Ascending aorta (tissue), 2 donors: Measurements from ENCODE around the gene GLTP. TPM values are rescaled to one million over a fixed set of nuclear protein-coding genes. Genes with fewer than 3 reads are reported as not detected.

Experiments
- DNase-seq, 2 donors: peaks; one replicate each; pipeline ENCODE4 v3.0.0-alpha.2; 2019; ENCODE audit warnings: low spot score in 2 of 2
- H3K27ac ChIP-seq, 2 donors: fragments of 200-600 bp; sonication (generic); one replicate each; pipeline ENCODE4 v1.5.1; 2016 to 2017; ENCODE audit warnings: mild to moderate bottlenecking in 1 of 2
- H3K27me3 ChIP-seq: fragments of 200-600 bp; sonication (generic); one replicate; pipeline ENCODE4 v1.5.1; 2017
- H3K36me3 ChIP-seq, 2 donors: fragments of 200-600 bp; sonication (generic); one replicate each; pipeline ENCODE4 v1.5.1; 2016
- H3K4me1 ChIP-seq, 2 donors: fragments of 200-600 bp; sonication (generic); one replicate each; pipeline ENCODE4 v1.5.1; 2016 to 2017; ENCODE audit warnings: mild to moderate bottlenecking in 1 of 2
- H3K4me3 ChIP-seq, 2 donors: fragments of 200-600 bp; sonication (generic); one replicate each; pipeline ENCODE4 v1.5.1; 2016 to 2017; ENCODE audit warnings: mild to moderate bottlenecking in 1 of 2
- H3K9me3 ChIP-seq, 2 donors: fragments of 200-600 bp; sonication (generic); one replicate each; pipeline ENCODE4 v1.5.1; 2016
- CTCF ChIP-seq, 3 experiments: fragments of 200-600 bp in 2 of 3; fragments of 450-650 bp in 1 of 3; sonication (generic) in 2 of 3; IDR thresholded peaks; one replicate each; pipeline ENCODE4 v1.5.1; 2016 to 2019; ENCODE audit warnings: antibody characterized with exemption in 3 of 3, mild to moderate bottlenecking in 1 of 3, moderate library complexity in 1 of 3
- intact Hi-C: fragments of 100-400 bp; cut with DNase I; formaldehyde crosslinking; loops from one replicate; pipeline ENCODE4 v1.15.1; 2023
- total RNA-seq: library from RNA; depleted of rRNA; stranded (reverse); fragments of >200 nt; gene quantifications from one replicate; pipeline ENCODE4 v1.1.0, GENCODE V29; 2016

GLTP gene
- total RNA-seq, 1 donor from 2014 or later: 105 TPM

- TF ChIP-seq CTCF (IDR thresholded peaks at IDR 0.05): no peak
- Histone ChIP-seq H3K27me3 (no peaks in the 10 kb centered on the region), H3K9me3 (no peaks in the 10 kb centered on the region), H3K36me3 (peaks cover 73 to 82% of the 10 kb centered on the region in 2 donors), H3K4me1 (no peaks in the 10 kb centered on the region), H3K27ac (no peak overlapping the region), H3K4me3 (no peak overlapping the region)
- no peak for DNase-seq
- intact Hi-C loops: no loop called here
Measured at GRCh38 chr12:109912855-109913321, 32.5 kb upstream of the GLTP start.

- TF ChIP-seq CTCF (IDR thresholded peaks at IDR 0.05): no peak
- no peak overlapping the region for H3K27ac ChIP-seq
- no peaks in the 10 kb centered on the region for H3K9me3 ChIP-seq
- intact Hi-C loops: no loop called here
- H3K36me3 ChIP-seq: peaks cover 76 to 80% of the 10 kb centered on the region in 2 donors
- no peak overlapping the region for H3K4me3 ChIP-seq
- no peak for DNase-seq
- H3K4me1 ChIP-seq: no peaks in the 10 kb centered on the region
- no peaks in the 10 kb centered on the region for H3K27me3 ChIP-seq
Measured at GRCh38 chr12:109910969-109911348, 30.6 kb upstream of the GLTP start.

- no peaks in the 10 kb centered on the region for H3K27me3 ChIP-seq
Measured at GRCh38 chr12:109910254-109910968, 30.1 kb upstream of the GLTP start.

GRCh38 chr12:109905301-109905700, 25.0 kb upstream of the GLTP start:
- H3K9me3 ChIP-seq: no peaks in the 10 kb centered on the region
- H3K27me3 ChIP-seq: no peaks in the 10 kb centered on the region
- peaks cover 0 to 6% of the 10 kb centered on the region in 2 donors for H3K4me1 ChIP-seq
- intact Hi-C loops: no loop called here
- H3K4me3 ChIP-seq: no peak overlapping the region
- peaks cover 58 to 61% of the 10 kb centered on the region in 2 donors for H3K36me3 ChIP-seq
- no peak for TF ChIP-seq CTCF (IDR thresholded peaks at IDR 0.05)
- no peak overlapping the region for H3K27ac ChIP-seq
- no peak for DNase-seq

More at GRCh38 chr12:109910254-109910968, 30.1 kb upstream of the GLTP start:
- DNase-seq: no peak
- intact Hi-C loops: no loop called here
- peaks cover 75 to 80% of the 10 kb centered on the region in 2 donors for H3K36me3 ChIP-seq
- no peaks in the 10 kb centered on the region for H3K9me3 ChIP-seq
- TF ChIP-seq CTCF (IDR thresholded peaks at IDR 0.05): no peak
- H3K4me1 ChIP-seq: no peaks in the 10 kb centered on the region
- H3K4me3 ChIP-seq: no peak overlapping the region
- no peak overlapping the region for H3K27ac ChIP-seq

- no peak overlapping the region for H3K4me3 ChIP-seq
- no peaks in the 10 kb centered on the region for H3K9me3 ChIP-seq
- H3K36me3 ChIP-seq: peaks cover 45 to 47% of the 10 kb centered on the region in 2 donors
- H3K27me3 ChIP-seq: no peaks in the 10 kb centered on the region
- no peak overlapping the region for H3K27ac ChIP-seq
- DNase-seq: no peak
- intact Hi-C loops: loop anchor here (5.0 kb wide), 1 partner anchor 94 kb away; the partner anchor contains the start of genes ANKRD13A and GIT2
- no peak for TF ChIP-seq CTCF (IDR thresholded peaks at IDR 0.05)
- H3K4me1 ChIP-seq: peaks cover 0 to 8% of the 10 kb centered on the region in 2 donors
Measured at GRCh38 chr12:109902891-109903418, 22.6 kb upstream of the GLTP start.
